ENCODE measurements around the gene CUX1.
A peak's percentile ranks its signal among the peaks of the same experiment; 100 is the strongest.

The CUX1 gene

GRCh38 chr7:102262546-102262945, 445.1 kb downstream of the CUX1 start:
- no peak for DNase-seq (ENCODE audit: low read depth)
- TF ChIP-seq CTCF (conservative IDR thresholded peaks at IDR 0.05; ENCODE audit: low read depth, low read length): no peak

GRCh38 chr7:102264367-102264891, 447.0 kb downstream of the CUX1 start:
- H3K4me3 ChIP-seq (ENCODE audit: low read depth, low read length): no peak overlapping the region
- no peak for TF ChIP-seq CTCF (conservative IDR thresholded peaks at IDR 0.05; ENCODE audit: low read depth, low read length)
- peak; percentile 13 for DNase-seq (ENCODE audit: low read depth)

More at GRCh38 chr7:102262546-102262945, 445.1 kb downstream of the CUX1 start:
- H3K4me3 ChIP-seq (ENCODE audit: low read depth, low read length): no peak overlapping the region

GRCh38 chr7:102266541-102266940, 449.1 kb downstream of the CUX1 start:
- no peak overlapping the region for H3K4me3 ChIP-seq (ENCODE audit: low read depth, low read length)
- DNase-seq (ENCODE audit: low read depth): no peak
- no peak for TF ChIP-seq CTCF (conservative IDR thresholded peaks at IDR 0.05; ENCODE audit: low read depth, low read length)

DNA sequence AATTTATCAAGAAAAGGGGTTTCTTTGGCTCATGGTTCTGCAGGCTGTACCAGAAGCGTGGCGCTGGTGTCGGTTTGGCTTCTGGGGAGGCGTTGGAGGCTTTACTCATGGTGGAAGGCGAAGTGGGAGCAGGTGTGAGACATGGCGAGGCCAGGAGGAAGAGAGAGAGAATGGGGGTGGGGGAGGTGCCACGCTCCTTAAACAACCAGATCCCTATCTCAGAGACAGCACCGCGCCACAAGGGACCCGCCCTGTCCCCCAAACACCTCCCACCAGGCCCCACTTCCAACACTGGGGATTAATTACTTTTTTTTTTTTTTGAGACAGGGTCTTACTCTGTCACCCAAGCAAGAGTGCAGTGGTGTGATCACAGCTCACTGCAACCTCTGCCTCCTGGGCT, 451.2 kb downstream of the CUX1 start:
- H3K4me3 ChIP-seq (ENCODE audit: low read depth, low read length): no peak overlapping the region
- no peak for DNase-seq (ENCODE audit: low read depth)
- no peak for TF ChIP-seq CTCF (conservative IDR thresholded peaks at IDR 0.05; ENCODE audit: low read depth, low read length)

DNA sequence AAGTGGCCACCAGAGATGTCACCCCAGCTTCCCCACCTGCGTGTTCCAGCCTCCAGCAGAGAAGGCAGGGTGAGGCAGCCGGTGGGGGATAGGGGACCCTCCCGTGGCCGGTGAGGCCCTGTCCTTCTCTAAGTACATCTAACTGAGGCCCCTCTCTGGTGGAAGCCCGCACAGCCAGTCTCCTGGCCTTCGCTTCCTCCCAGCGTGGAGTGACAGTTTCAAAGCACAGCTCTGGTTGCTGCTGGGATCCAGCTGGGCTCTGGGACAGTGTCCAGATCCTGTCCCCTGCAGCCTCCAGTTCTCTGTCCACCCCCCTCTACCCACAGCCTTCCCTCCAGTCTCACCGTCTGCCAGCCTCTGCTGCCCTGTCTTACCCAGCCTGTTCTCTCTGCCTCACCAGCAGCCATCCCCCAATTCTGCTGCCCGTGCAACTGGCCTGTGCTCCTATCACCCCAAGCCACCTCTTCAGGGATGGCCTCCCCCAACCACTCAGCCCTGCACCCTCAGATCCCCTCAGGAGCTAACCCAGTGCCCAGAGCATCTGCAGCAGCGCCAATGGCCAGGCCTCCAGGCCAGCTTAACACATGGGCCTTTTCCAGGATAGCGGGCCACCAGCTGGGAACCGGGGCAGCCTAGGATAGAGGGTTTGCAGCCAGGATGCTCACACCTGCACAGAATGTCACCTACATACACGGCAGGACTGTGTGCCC, 452.9 kb downstream of the CUX1 start:
- peak; percentile 4 for TF ChIP-seq CTCF (conservative IDR thresholded peaks at IDR 0.05; ENCODE audit: low read depth, low read length)
- H3K4me3 ChIP-seq (ENCODE audit: low read depth, low read length): no peak overlapping the region
- no peak for DNase-seq (ENCODE audit: low read depth)

- no peak for DNase-seq (ENCODE audit: low read depth)
- no peak overlapping the region for H3K4me3 ChIP-seq (ENCODE audit: low read depth, low read length)
- no peak for TF ChIP-seq CTCF (conservative IDR thresholded peaks at IDR 0.05; ENCODE audit: low read depth, low read length)
These were observed 453.9 kb downstream of the CUX1 start for GRCh38 chr7:102271158-102271798.
